Occipital lobe (tissue), 2 donors: ENCODE measurements around the gene PLCL1. TPM values are rescaled to one million over a fixed set of nuclear protein-coding genes. Genes with fewer than 3 reads are reported as not detected.

Experiments used
- DNase-seq: peaks from one replicate; lab custom pipeline; 2025; lab: John Stamatoyannopoulos, UW
- total RNA-seq: library from RNA; depleted of rRNA; stranded (reverse); fragments of >200 nt; gene quantifications from one replicate; pipeline ENCODE4 v1.2.3, GENCODE V29; 2014

PLCL1 gene
- total RNA-seq, 1 donor from 2014 or later = 26.0 TPM

DNA sequence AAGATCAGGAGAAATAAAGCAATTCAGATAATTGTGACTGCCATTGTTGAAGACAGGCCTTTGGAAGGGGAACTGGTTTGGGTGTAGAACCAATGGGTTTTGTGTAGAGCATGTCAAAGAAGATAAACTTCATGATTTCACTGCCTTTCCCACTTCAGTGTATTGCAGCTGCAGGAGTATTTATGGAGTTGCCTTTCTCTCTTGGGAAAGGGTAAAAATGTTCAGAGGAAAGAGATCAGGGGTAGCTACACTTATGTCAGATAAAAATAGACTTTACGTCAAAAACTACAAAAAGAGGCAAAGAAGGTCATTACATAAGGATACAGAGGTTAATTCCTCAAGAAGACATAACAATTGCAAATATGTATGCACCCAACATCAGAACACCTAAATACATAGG lies 249.4 kb downstream of the PLCL1 start:
- no peak for DNase-seq

GRCh38 chr2:198054299-198054698 lies 249.9 kb downstream of the PLCL1 start:
- no peak for DNase-seq

GRCh38 chr2:198055716-198056115 lies 251.3 kb downstream of the PLCL1 start:
- DNase-seq = no peak

GRCh38 chr2:198056836-198057235 lies 252.4 kb downstream of the PLCL1 start:
- no peak for DNase-seq

DNA sequence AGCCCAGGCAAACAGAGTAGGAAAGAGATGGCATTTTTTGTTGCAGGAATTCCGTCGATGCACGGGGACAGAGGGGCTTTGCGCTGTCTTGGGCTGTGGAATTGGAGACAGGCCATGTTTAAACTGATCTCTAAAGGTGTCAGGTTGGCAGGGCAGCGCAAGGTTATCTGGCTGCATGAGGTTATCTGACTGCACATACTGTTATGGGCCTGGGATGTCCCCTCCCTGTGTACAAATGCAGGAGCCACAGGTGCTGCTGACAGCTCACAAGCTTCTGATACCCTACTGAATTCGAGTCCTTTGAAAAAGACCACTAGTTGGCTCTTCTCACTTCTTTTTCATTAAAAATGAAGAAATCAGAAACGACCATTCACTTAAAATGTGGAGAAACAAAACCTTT lies 255.4 kb downstream of the PLCL1 start:
- no peak for DNase-seq

DNA sequence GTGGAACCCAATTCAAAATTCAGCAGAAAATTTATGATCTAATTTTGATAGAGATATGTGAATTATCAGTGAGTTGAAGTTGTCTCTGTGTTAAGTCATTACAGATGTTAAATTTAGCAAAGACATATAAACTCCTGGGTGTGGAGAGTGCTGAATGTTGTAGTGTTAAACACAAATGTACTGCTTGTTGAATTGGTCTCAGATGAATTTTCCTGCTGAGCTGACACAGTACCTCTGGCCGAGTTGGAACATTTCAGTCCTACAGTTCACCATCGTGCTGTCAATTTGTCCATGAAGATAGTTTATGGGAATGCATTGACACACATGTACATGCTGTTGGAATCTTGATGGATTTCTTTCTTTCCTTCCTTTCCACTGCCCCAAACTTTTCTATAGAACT lies 255.9 kb downstream of the PLCL1 start:
- no peak for DNase-seq

- DNase-seq = no peak
These were observed 258.4 kb downstream of the PLCL1 start for GRCh38 chr2:198062826-198063225.

GRCh38 chr2:198063242-198063641 lies 258.8 kb downstream of the PLCL1 start:
- no peak for DNase-seq

DNA sequence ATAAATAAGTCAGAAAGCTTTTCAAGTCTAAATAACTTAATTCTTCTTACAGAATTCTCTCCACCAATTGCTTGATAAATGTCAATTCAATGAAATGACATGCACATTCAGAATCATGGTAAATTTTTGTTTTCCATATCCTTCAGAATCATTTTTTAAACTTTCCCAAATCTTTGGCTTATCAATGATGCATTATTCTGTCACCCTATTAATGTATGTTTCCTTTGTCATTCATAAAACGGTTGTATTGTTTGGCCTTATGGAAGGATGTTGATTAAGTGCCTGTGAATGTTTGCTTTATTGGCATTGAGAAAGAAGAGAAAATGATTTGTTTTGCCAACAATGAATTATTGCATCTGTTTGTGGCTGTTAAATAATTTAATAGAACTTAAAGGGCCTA lies 260.9 kb downstream of the PLCL1 start:
- no peak for DNase-seq

GRCh38 chr2:198066597-198066996 lies 262.2 kb downstream of the PLCL1 start:
- DNase-seq = no peak

GRCh38 chr2:198072655-198073054 lies 268.3 kb downstream of the PLCL1 start:
- DNase-seq = no peak

- no peak for DNase-seq
These were observed 268.9 kb downstream of the PLCL1 start for GRCh38 chr2:198073253-198073652.

- no peak for DNase-seq
These were observed 273.1 kb downstream of the PLCL1 start for GRCh38 chr2:198077477-198077876.

DNA sequence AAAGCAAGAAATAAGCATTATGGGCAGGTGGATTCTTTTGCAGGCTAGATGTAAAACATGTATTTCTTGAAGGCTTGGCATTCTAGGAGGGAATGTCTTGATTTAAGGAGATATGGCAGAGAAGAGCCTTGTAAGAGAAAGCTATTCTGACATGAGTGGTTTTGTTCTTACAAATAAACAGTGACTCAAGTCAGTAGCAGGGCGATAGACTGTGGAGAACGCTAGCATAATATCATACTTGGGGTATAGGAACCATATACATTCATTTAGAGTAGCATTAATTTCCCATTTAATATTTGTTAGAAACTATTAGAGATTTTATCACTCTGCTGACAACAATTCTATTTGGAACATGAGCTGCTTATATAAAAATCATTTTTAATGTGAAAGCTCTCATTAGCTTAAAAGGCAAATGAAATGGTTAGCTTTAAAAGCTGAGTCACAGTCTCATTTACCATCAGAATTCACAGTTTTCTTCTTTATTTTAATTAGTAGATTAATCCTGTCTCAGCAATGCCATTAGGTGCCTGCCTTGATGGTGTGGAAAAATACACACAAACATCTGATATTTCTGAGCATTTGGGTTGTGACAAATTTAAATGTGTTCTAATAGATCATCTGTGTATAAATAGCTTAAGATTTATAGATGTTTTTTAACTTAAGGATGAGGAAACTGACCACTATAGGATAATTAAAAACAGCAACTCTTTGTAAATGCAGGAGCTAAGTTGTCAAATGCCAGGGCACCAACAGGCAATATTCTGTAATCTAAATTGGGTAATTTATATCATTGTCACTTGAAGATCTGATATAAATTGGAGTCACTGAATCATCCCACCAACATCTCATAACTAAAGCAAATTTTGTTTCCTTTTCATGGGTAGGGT lies 276.7 kb downstream of the PLCL1 start:
- no peak for DNase-seq

GRCh38 chr2:198084156-198084555 lies 279.8 kb downstream of the PLCL1 start:
- DNase-seq = no peak

DNA sequence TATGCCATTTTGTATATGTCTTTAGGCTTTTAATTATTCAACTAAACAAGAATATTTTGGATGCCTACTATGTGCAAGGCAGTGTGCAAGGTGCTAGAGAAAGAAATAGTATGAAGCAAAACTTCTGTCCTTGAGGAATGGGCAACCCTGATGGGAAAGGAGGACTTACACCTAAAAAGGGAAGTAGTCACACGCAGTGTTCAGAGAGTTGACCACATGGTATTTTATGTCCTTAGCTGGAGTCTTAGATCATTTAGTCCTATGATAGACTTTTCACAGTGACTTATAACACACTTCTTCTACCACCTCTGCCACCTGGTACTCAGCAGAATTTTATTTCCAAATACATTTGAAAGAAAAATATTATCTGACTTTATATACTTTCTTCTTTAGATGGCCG lies 291.6 kb downstream of the PLCL1 start:
- no peak for DNase-seq

DNA sequence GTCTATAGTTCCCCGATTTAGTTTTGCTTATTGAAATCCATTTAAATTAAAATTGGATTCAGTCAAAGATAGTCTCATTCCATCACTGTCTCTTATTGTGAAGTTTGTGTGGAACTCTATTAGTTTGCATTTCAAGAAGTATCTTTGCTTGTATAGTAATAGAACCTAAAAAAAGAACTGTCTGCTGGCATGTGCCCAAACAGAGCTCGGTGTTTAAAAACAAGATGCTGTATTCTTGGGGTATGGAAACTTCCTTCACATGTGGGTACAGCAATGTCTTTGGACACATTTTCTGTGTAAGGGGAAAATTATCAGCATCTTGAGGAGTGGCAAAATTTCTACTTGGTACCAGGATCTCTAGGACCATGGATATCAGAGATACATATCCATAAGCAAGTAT lies 292.6 kb downstream of the PLCL1 start:
- DNase-seq = no peak

GRCh38 chr2:198097630-198098029 lies 293.2 kb downstream of the PLCL1 start:
- DNase-seq = no peak

DNA sequence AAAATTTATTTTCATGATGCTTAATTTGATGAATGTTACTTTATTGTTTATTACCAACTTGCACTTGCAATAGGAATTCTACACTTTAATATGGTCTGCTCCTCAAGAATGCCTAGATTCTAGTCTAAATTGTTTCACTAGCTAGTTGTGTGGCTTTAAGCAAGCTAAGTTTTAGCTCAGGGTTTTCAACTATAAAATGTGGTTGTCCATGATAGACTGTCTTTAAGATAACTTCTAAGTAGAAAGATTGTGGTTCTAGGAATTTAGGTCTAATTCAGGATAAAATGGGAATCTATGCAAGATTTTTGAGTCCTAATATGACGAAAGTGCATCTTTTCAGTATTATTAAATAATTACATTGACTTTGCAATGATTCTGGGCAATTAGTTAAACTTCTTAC lies 294.0 kb downstream of the PLCL1 start:
- DNase-seq = no peak

DNA sequence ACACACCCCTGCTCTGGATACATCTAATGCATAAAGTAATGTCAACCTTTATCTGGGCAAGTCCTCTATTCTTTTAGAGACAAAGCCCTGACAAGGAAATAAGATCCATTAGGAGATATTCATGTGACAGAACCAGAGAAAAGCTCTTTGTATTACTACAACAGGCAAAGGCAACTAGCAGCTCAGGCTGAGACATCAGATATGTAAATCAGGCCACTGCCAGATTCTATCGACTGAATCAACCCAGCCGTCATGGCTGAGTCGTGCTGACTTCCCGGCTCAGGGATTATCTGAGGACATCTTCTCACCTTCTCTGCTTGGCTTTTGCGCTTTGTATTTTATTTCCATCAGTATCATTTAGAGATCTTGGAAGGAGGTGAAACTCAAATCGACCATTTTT lies 294.5 kb downstream of the PLCL1 start:
- DNase-seq = peak; percentile 13

DNA sequence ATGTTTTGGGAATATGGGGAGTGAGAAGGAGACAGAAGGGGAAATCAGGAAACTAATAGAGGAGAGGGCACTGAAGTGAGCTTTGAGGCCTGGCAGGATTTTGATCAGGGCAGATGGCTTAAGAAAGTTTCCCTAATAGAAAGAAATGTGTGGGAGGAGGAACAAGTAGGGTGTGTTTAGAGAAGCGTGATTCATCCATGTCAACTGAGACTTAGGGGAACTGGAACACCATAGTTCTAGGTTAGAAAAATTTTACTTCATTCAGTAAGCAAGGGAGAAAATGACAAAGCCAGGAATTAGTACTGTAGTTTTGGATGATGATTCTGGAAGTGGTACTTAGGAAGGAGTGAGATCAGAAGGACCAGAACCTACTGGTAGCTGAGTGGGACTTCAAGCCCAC lies 296.0 kb downstream of the PLCL1 start:
- no peak for DNase-seq

GRCh38 chr2:198101688-198102087 lies 297.3 kb downstream of the PLCL1 start:
- DNase-seq = no peak

GRCh38 chr2:198102120-198102519 lies 297.7 kb downstream of the PLCL1 start:
- no peak for DNase-seq

GRCh38 chr2:198102856-198103255 lies 298.5 kb downstream of the PLCL1 start:
- DNase-seq = no peak
